Vagina (tissue), 2 donors: Measurements from ENCODE around the gene RPGR. TPM values are rescaled to one million over a fixed set of nuclear protein-coding genes. Genes with fewer than 3 reads are reported as not detected.

Source experiments
- DNase-seq, 2 donors: peaks; one replicate each; pipeline ENCODE4 v3.0.0-alpha.2; 2017; ENCODE audit errors: extremely low spot score in 2 of 2
- H3K27ac ChIP-seq: fragments of 200-600 bp; sonication (generic); one replicate; pipeline ENCODE4 v1.5.1; 2019
- H3K27me3 ChIP-seq: fragments of 200-600 bp; sonication (generic); one replicate; pipeline ENCODE4 v1.5.1; 2019
- H3K36me3 ChIP-seq, 2 donors: fragments of 200-600 bp; sonication (generic); one replicate each; pipeline ENCODE4 v1.5.1; 2017 to 2019
- H3K4me1 ChIP-seq: fragments of 200-600 bp; sonication (generic); one replicate; pipeline ENCODE4 v1.5.1; 2019
- H3K4me3 ChIP-seq, 2 donors: fragments of 200-600 bp; sonication (generic); 1 replicate in 1 of 2; 2 replicates in 1 of 2; pipeline ENCODE4 v1.5.1; 2016 to 2019
- H3K9me3 ChIP-seq: fragments of 200-600 bp; sonication (generic); one replicate; pipeline ENCODE4 v1.5.1; 2019
- CTCF ChIP-seq, 3 experiments: fragments of 450-650 bp in 2 of 3; fragments of 200-600 bp in 1 of 3; sonication (generic) in 1 of 3; IDR thresholded peaks; one replicate each; pipeline ENCODE4 v1.5.1; 2017 to 2019; ENCODE audit warnings: antibody characterized with exemption in 3 of 3, mild to moderate bottlenecking in 2 of 3, moderate library complexity in 2 of 3
- POLR2A ChIP-seq, 2 donors: fragments of 450-650 bp; IDR thresholded peaks; one replicate each; pipeline ENCODE4 v1.6.1; 2017; ENCODE audit warnings: antibody characterized with exemption in 2 of 2, mild to moderate bottlenecking in 2 of 2, moderate library complexity in 2 of 2
- POLR2AphosphoS5 ChIP-seq, 2 donors: sonication (generic); formaldehyde crosslinking; IDR thresholded peaks; one replicate each; pipeline ENCODE4 v1.9.0; 2017; ENCODE audit warnings: antibody characterized with exemption in 2 of 2, mild to moderate bottlenecking in 2 of 2, low read depth in 1 of 2; ENCODE audit not compliant: insufficient read depth in 1 of 2
- intact Hi-C: fragments of 100-400 bp; cut with DNase I; formaldehyde crosslinking; loops from one replicate; pipeline ENCODE4 v1.15.1; 2023
- total RNA-seq: library from RNA; depleted of rRNA; stranded (reverse); fragments of >200 nt; gene quantifications from one replicate; pipeline ENCODE4 v1.2.3, GENCODE V29; 2016

RPGR gene
- total RNA-seq, 1 donor from 2014 or later = 15.0 TPM

- no peaks in the 10 kb centered on the region for H3K9me3 ChIP-seq
- TF ChIP-seq POLR2AphosphoS5 (IDR thresholded peaks at IDR 0.05; ENCODE audit: insufficient read depth in 1 of 2, low read depth in 1 of 2) (no peak), POLR2A (IDR thresholded peaks at IDR 0.05) (no peak), CTCF (IDR thresholded peaks at IDR 0.05) (no peak)
- no peak for DNase-seq
- intact Hi-C loops = no loop called here
- H3K27ac ChIP-seq = no peak overlapping the region
- no peaks in the 10 kb centered on the region for H3K36me3 ChIP-seq
- H3K4me3 ChIP-seq = no peak overlapping the region
- H3K4me1 ChIP-seq = no peaks in the 10 kb centered on the region
- no peaks in the 10 kb centered on the region for H3K27me3 ChIP-seq
Measured at GRCh38 chrX:38368774-38369173, 41.5 kb upstream of the RPGR start.

DNA sequence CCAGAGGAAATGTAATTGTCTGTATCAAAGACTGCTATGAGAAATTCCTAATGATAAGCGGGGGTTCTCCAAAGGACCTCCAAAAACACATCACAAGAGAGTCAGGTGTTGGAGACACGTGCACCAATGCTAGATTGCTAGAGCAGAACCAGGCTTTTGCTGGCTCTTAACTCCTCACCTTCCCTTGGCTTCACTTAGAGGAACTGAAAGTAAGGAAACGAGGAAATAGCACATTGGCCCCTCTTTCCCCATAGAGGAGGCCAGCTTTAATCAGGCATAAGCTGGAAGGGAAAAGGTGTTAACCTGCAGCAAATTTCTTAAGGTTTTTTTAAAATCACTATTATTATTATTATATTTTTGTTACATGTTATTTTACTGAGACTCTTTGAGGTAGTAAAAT lies 38.6 kb upstream of the RPGR start:
- DNase-seq = no peak
- no peaks in the 10 kb centered on the region for H3K4me1 ChIP-seq
- no peak overlapping the region for H3K27ac ChIP-seq
- H3K27me3 ChIP-seq = no peaks in the 10 kb centered on the region
- no peaks in the 10 kb centered on the region for H3K9me3 ChIP-seq
- no peak overlapping the region for H3K4me3 ChIP-seq
- H3K36me3 ChIP-seq = no peaks in the 10 kb centered on the region
- intact Hi-C loops = no loop called here
- TF ChIP-seq CTCF (IDR thresholded peaks at IDR 0.05) (no peak), POLR2AphosphoS5 (IDR thresholded peaks at IDR 0.05; ENCODE audit: insufficient read depth in 1 of 2, low read depth in 1 of 2) (no peak), POLR2A (IDR thresholded peaks at IDR 0.05) (no peak)

DNA sequence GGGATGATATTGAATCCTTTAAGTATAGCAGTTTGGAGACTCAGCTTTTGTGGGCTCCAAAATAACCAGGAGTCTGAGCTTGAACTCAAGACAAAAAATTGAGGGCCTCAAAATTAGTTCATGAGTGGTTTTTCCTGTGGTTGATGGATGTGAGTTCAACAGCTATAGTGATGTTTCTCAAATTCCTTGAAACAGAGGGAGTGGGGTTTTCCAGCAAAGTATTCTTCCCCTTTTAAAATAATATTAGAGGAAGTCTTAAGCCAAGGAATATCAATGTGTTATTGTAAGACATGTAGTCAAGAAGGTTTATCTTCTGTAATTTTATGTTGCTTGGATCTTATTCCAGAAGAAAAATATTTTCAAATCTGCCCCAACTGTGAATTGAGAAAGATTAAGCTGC lies 35.7 kb upstream of the RPGR start:
- Histone ChIP-seq H3K4me1 (no peaks in the 10 kb centered on the region), H3K27me3 (no peaks in the 10 kb centered on the region), H3K27ac (no peak overlapping the region), H3K4me3 (no peak overlapping the region), H3K36me3 (no peaks in the 10 kb centered on the region), H3K9me3 (no peaks in the 10 kb centered on the region)
- no peak for TF ChIP-seq CTCF (IDR thresholded peaks at IDR 0.05)
- intact Hi-C loops = no loop called here
- DNase-seq = no peak

GRCh38 chrX:38357747-38358673 lies 30.7 kb upstream of the RPGR start:
- TF ChIP-seq POLR2AphosphoS5 (IDR thresholded peaks at IDR 0.05; ENCODE audit: insufficient read depth in 1 of 2, low read depth in 1 of 2) (no peak), POLR2A (IDR thresholded peaks at IDR 0.05) (no peak), CTCF (IDR thresholded peaks at IDR 0.05) (no peak)
- Histone ChIP-seq H3K9me3 (no peaks in the 10 kb centered on the region), H3K27me3 (no peaks in the 10 kb centered on the region), H3K4me3 (no peak overlapping the region), H3K4me1 (no peaks in the 10 kb centered on the region), H3K27ac (no peak overlapping the region), H3K36me3 (no peaks in the 10 kb centered on the region)
- DNase-seq = no peak
- intact Hi-C loops = no loop called here

- Histone ChIP-seq H3K4me1 (no peaks in the 10 kb centered on the region), H3K27me3 (no peaks in the 10 kb centered on the region), H3K27ac (no peak overlapping the region), H3K36me3 (no peaks in the 10 kb centered on the region), H3K4me3 (no peak overlapping the region), H3K9me3 (no peaks in the 10 kb centered on the region)
- no peak for DNase-seq
- no peak for TF ChIP-seq CTCF (IDR thresholded peaks at IDR 0.05)
- intact Hi-C loops = no loop called here
Measured at GRCh38 chrX:38356401-38356800, 29.1 kb upstream of the RPGR start.
